Right lobe of liver (tissue), 4 donors: ENCODE measurements around the gene CAD.

Experiments used
- CTCF ChIP-seq, 4 donors: fragments of 200-600 bp in 3 of 4; fragments of 450-650 bp in 1 of 4; IDR thresholded peaks; one replicate each; pipeline versions ENCODE4 v1.5.1 to v1.8.0; 2016 to 2022; ENCODE audit warnings: antibody characterized with exemption in 4 of 4, mild to moderate bottlenecking in 2 of 4
- POLR2A ChIP-seq: fragments of 450-650 bp; IDR thresholded peaks from one replicate; pipeline ENCODE4 v1.6.1; 2017; ENCODE audit warnings: antibody characterized with exemption, mild to moderate bottlenecking
- donor health status: DM: no; HTN: no; CAD: no.
- donor health status: DM: no; HTN: no; CAD: no.
- donor health status: DM: no; HTN: yes; CAD: no.

- no peak for TF ChIP-seq CTCF (IDR thresholded peaks at IDR 0.05)
- no peak for TF ChIP-seq POLR2A
These were observed 46.4 kb upstream of the CAD start for GRCh38 chr2:27170581-27171337.
